H1 (cell line): ENCODE measurements around the gene ADRA2C. TPM values are rescaled to one million over a fixed set of nuclear protein-coding genes. Genes with fewer than 3 reads are reported as not detected.

Experiments used
- BCL11A ChIP-seq, 2 experiments: IDR thresholded peaks; one replicate each; pipeline ENCODE4 v1.6.1; 2011; ENCODE audit warnings: low read depth in 2 of 2, low read length in 2 of 2, mild to moderate bottlenecking in 2 of 2
- EP300 ChIP-seq, 2 experiments: IDR thresholded peaks; 1 replicate in 1 of 2; 2 replicates in 1 of 2; pipeline ENCODE4 v1.6.1; 2011 to 2012; ENCODE audit warnings: low read depth in 2 of 2, low read length in 2 of 2, mild to moderate bottlenecking in 2 of 2, borderline replicate concordance in 1 of 2, inconsistent platforms in 1 of 2, moderate library complexity in 1 of 2
- HDAC2 ChIP-seq, 2 experiments: fragments of 300-600 bp in 1 of 2; sonication (generic) in 1 of 2; IDR thresholded peaks; 2 replicates each; pipeline ENCODE4 v1.6.1; 2011 to 2012; ENCODE audit warnings: low read depth in 2 of 2, low read length in 2 of 2, mild to moderate bottlenecking in 2 of 2, moderate library complexity in 2 of 2, borderline replicate concordance in 1 of 2, inconsistent platforms in 1 of 2
- JUND ChIP-seq: IDR thresholded peaks from 2 replicates; pipeline ENCODE4 v1.6.1; 2011; ENCODE audit warnings: mild to moderate bottlenecking, improper control_type of control experiment, low read length
- POU5F1 ChIP-seq: IDR thresholded peaks from 2 replicates; pipeline ENCODE4 v1.6.1; 2011; ENCODE audit warnings: low read depth, mild to moderate bottlenecking, low read length, moderate library complexity
- SIRT6 ChIP-seq: IDR thresholded peaks from one replicate; pipeline ENCODE4 v1.7.1; 2012; ENCODE audit warnings: low read length, inconsistent platforms
- SP1 ChIP-seq: IDR thresholded peaks from 2 replicates; pipeline ENCODE4 v1.6.1; 2011; ENCODE audit warnings: low read depth, low read length
- ZNF274 ChIP-seq: IDR thresholded peaks from 2 replicates; pipeline ENCODE4 v1.7.0; 2012; ENCODE audit warnings: low read length, borderline replicate concordance; ENCODE audit errors: extremely low read depth
- polyA plus RNA-seq, 7 experiments: library from polyadenylated mRNA; depleted of rRNA in 3 of 7; stranded (reverse) in 5 of 7; unstranded in 2 of 7; fragments of >200 nt in 5 of 7; fragments of 200-250 nt in 2 of 7; gene quantifications; 1 replicate in 5 of 7; 2 replicates in 1 of 7; 4 replicates in 1 of 7; pipeline versions ENCODE4 v1.2.1 to v1.2.3, GENCODE V29; 2011 to 2013; ENCODE audit warnings: missing spikeins in 2 of 7, mixed read lengths in 2 of 7
- total RNA-seq: library from RNA; stranded (reverse); fragmentation: NEBNext Ultra II Directional; extraction: Animal tissue kit (Norgen Biotek cat#: 25700); gene quantifications from 2 replicates; pipeline ENCODE4 v1.2.1, GENCODE V29; 2021

ADRA2C gene
- total and polyA plus RNA-seq, 2 of the 8 experiments (the other 6 are each of a cell fraction or from before 2014, with no cell fraction given), result 14.6 to 14.8 TPM

DNA sequence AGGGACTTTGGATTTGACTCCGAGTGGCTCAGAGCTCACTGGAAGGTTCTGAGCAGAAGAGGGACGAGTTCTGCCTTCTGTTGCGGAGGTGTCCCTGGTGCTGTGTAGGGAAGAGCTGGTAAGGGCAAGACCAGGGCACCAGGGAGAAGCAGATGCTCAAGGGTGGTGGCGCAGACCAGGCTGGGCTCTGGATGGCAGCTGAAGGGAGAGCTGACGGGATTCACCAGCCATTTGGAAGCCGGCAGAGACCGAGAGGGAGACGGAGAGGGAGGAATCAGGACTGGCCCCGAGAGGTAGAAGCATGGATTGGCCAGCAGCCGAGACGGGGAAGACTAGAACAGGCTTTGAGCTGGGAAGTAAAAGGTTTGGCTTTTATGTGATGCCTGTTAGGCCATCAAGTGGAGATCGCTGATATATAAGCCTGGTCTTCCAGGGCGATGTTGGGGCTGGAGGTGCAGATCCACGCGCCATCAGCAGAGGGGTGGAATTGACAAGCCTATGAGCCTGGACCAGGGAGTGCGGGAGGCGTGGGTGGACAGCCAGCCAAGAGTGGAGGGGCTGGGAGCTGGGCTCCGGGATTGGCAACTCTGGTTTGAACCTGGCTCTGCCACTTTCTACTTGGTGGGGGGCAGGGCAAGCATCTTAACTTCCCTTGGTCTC is 43.4 kb downstream of the ADRA2C start (continued):
- TF ChIP-seq BCL11A (IDR thresholded peaks at IDR 0.05; ENCODE audit: low read depth in 2 of 2, low read length in 2 of 2) (no peak), POU5F1 (no peak), EP300 (IDR thresholded peaks at IDR 0.05; ENCODE audit: borderline replicate concordance in 1 of 2, low read depth in 2 of 2, low read length in 2 of 2) (no peak), HDAC2 (IDR thresholded peaks at IDR 0.05; ENCODE audit: borderline replicate concordance in 1 of 2, low read depth in 2 of 2, low read length in 2 of 2) (no peak), SP1 (no peak), JUND (no peak), ZNF274 (no peak), SIRT6 (no peak)
